Stimulated activated CD4-positive, alpha-beta T cell treated with anti-CD3 and anti-CD28 coated beads, Interleukin-12 subunit alpha, Interleukin-12 subunit beta, amount 100 ng/mL, for 48 hours (primary cell): ENCODE measurements around the gene OR51A2.
A peak's percentile ranks its signal among the peaks of the same experiment; 100 is the strongest.
"Not testable (repeated sequence)": the region's sequence is repeated elsewhere in the genome, so short reads cannot be mapped to it uniquely, and the experiment has no call there.

ENCODE experiments used
- DNase-seq, 3 donors: peaks; one replicate each; pipeline ENCODE4 v3.0.0-alpha.2; 2020; ENCODE audit warnings: low read depth in 2 of 3, low spot score in 1 of 3

Gene OR51A2, protein sequence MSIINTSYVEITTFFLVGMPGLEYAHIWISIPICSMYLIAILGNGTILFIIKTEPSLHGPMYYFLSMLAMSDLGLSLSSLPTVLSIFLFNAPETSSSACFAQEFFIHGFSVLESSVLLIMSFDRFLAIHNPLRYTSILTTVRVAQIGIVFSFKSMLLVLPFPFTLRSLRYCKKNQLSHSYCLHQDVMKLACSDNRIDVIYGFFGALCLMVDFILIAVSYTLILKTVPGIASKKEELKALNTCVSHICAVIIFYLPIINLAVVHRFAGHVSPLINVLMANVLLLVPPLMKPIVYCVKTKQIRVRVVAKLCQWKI

DNA sequence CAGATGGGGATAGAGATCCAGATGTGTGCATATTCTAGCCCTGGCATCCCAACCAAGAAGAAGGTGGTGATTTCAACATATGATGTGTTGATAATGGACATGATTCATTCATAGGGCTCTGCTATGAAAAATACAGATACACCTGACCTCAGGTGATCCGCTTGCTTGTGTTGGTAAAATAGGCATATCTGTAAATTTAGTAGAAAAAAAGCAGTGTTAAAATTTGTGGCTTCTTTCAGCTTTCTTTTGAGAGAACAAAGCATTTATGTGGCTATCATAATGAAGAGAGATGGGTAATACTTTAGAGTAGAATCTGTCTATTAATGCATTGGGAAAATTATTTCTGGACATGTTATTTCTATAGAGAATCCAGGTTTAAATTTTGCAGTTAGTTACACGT lies at the start of gene OR51A2:
Gene OR51A2, minus strand, starts transcription at position 101 of the 400 bp plus-strand sequence. Its CDS starts 0 bp downstream, at position 101.
- not testable (repeated sequence) for DNase-seq

DNA sequence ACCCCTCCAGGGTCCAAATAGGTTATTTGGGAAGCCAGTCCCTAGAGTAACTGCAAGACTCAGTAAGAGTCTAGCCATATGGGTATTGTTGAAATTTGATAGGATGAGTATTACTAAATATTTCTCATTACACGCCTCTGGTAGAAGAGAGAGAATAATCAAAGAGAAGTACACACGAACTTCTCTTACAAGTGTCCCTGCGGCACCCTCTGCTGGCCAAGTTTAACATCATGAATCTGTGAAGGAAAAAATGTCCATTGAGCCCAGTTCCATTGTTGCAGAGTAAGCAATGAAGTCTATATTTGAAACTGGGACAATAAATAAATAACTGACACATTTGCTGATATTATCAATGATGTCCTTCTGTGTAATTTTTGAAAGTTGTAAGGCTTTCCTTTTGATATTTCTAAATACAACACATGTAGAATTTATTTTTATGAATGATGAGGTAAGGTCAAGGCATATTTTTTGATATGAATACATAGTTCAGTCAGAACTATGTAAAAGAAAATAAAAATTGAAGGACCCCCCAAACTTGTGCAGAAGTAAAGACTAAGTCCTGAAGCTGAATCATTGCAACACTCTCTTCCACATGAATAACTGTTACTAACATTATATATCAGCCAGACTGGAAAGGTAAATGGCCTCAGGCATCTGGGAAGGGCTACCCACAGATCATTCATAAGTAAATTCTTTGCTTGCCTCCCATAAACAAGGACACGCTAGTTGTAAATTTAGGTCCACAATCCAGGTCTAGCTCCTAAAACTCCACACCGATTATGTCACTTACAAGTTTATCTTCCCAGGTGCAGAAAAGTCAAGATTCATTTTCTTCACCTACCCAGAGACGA lies 49.1 kb upstream of the OR51A2 start:
- peak in 2 of 3 donors; percentile 1 to 12 for DNase-seq

DNA sequence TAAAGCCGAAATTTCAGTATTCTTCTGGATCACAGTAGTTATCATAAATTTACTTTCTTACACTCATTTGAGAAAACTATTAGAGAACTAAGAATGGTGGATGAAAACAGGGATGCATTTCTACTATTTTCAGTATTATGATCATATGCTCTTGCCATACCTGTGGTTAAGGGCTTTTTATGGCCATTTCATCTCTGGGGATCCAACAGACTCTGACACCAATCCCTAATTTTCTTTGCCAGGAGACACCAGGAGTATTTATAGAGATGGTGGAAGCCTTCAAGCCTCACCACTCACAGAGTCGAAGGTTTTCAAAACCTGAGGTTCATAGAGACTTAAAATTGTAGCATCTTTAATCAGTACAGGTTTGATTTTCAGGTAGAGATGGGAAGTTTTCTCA lies 39.0 kb upstream of the OR51A2 start, which contains the start of gene OR51L1:
Gene OR51L1, plus strand, starts transcription at position 301 of the 400 bp plus-strand sequence. CDS start 4,132 bp downstream, outside the sequence.
- DNase-seq: no peak

DNA sequence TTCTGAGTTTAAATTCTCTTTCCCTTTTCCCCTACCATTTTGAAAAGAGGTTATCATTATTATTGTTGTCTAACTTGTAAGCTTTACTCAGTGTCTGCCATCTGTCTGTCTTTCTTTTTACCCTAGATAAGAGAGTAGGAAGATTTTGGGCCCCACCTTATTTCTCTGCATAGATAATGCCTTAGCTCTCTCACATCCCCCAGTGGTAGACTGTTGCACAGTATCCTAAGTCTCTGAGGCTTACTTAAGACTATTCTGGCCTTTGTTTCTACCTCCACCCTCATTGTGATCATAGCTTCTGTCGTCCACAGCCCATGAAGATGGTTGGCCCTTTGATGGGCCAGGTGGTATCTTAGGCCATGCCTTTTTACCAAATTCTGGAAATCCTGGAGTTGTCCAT lies 35.5 kb upstream of the OR51A2 start:
- DNase-seq: no peak

DNA sequence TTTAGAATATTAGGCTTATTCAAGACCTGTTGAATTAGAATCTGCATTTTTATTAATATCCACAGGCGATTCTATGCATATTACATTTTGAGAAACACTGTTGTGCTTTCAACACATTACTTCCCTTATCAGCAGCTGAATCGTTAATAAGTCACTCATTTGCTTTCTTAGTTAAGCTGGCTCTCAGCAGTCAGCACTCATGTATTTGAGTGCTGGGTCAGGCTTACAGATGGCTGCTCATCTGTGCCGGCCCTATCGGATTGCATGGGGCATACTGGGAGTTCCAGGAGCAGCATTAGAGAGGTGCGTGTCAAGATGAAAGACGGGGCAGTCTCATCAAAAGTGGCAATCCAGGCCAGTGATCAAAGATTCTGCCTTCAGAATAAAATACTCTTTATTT lies 28.3 kb upstream of the OR51A2 start:
- no peak for DNase-seq

DNA sequence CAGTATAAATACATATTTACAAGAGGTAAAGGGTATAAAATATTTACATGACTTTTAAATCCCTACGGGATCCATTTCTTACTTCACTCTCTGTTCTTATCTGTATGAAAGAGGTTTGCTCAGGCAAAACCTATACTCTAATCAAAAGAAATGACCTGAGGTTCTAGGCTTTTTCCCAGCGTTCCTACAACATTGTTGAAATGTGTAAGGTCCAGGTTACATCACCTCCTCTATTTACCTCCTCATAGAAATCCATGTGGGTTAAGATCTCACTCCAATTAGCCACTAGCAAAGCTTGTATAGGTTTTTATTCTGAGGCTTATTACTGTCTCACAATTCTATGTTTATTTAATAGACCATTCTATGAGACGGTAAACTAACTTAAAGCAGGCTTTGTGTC lies 27.2 kb upstream of the OR51A2 start:
- DNase-seq: no peak

DNA sequence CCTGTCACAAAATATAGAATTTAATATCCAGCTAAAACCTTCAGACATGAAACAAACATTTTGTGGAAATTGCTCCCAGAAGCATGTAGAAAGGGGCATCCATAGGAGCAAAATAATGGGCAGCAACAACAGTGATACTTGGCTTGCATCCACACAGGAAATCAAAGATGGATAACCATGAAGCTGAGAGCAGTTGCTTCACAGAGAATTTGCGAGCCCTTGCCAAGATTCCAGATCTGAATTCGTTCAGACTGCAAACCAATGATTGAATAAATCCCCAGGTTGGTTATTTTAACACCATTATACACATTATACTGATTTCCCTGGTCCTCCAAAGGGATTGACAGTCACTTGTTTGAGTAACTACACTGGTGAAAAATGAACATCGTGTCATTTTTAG lies 23.5 kb upstream of the OR51A2 start:
- no peak for DNase-seq

DNA sequence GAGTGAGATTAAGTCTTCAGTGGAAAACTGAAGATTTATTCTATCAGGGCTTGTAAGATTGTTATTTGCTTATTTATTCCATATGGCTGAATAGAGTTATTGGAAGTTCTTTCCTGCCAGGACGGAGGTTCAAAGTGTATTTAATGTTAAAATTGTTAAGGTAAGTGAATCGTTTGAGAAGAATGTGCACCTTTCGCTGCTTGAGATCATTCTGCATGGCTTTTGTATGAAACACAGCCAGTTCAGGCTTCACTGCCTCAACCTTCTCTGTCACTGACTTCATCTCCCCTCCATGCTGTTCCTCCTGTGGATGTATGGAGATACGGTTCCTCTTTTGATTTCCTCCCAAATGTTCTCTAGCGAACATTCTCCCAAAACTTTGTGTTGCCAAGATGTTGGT lies 19.9 kb upstream of the OR51A2 start:
- DNase-seq: no peak

DNA sequence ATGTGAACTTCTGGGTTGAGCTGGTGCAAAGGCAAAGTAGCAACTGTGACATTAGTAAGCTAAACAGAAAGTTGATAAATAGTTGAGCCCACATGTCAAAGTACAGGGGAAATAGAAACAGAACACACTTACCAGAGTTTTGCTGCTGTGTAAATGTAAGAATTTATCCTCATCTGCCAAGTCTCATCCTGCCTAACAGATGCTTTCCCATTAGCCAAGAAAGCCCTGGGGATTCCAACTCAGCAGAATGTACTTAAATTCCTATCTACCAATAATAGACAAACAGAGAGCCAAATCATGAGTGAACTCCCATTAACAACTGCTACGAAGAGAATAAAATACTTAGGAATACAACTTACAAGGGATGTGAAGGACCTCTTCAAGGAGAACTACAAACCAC lies 7.3 kb upstream of the OR51A2 start:
- no peak for DNase-seq

DNA sequence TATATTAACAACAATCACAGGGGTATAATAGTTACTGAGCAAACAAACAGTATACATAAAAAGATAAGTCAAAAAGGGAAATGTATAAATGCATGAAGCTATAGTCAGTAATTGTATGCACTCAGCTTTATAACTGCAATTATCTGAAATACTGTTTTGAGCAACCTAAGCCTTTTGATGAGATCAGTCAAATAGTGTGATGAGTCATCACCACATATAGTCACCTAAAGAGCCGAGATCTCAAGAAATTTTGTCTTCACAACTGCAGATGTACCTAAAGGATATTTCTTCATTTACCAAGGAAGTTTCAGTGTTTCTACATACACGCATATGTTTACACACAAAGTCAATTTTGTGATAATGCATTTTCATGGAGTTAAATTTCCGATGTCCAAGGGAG lies 5.4 kb upstream of the OR51A2 start:
- DNase-seq: no peak

DNA sequence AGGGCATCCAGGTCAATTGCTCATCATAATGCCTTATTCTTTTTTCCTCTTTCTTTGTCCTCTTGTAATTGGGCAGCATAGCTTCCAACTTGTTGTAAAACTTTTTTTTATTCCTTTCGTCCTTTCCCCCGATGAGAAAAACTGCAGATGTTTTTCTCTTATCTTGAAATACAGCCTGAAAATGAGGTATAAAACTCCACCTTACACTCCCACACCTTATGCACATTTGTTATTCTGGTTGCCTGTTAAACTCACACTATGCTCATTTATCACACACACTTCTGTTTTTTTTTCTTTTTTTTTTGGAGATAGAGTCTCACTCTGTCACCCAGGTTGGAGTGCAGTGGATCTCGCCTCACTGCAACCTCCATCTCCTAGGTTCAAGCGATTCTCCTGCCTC lies 1.9 kb upstream of the OR51A2 start:
- no peak for DNase-seq

DNA sequence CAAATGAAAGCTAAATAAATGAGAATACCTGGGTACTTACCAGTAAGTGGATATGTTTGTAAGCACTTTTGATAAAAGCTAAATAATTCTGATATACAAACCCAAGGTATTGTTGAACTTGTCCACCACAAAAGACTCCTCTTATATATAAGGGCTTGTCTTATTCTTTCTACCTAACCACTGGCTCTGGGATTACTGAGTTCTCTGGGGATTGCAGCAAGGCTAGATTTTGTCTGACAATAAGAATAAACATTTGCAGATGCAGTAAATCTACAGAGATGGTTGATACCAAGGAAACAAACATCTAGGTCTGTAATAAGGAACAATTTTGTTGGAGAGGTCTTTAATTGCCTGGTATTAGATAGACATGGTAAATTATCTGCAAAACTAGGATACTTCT lies 8.0 kb downstream of the OR51A2 start, which contains the start of gene OR51A4:
Gene OR51A4, minus strand, starts transcription at position 101 of the 400 bp plus-strand sequence. CDS start 505 bp downstream, outside the sequence.
- no peak for DNase-seq

DNA sequence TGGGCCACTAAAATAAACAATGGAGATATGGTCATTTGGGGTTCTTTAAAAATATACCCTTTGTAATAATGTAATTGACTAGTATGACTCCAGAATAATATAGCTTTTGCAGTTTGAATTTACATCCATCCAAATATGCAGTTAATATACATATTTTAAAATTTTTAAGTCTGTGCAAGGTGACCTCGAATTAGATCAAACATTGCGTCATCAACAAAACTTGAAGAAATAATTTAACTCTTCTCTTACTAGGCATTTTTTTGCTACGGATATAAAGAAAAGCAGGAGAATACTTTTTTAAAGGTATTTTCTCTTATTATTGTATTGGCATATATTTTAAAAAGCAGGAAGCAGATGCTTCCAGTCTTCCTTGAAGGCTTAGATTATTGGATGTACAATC lies 18.8 kb downstream of the OR51A2 start:
- DNase-seq: no peak

DNA sequence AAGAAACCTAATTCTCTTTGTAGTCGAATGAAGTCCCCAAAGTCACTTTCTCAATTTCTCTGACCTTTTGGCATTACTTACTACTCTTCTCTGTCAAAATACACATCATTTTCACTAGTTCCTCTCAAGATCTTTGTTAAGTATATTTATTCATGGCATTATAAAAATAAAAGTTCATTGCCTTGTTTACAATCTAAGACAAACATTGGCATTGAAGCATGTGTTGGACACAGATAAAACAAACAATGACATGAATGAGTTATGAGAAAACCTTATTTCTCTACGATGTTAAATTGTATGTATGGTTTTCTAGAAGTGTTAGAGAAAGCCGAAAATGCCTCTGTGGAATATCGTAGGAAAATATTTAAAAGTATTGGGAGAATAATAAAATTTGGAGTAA lies 22.8 kb downstream of the OR51A2 start:
- no peak for DNase-seq

DNA sequence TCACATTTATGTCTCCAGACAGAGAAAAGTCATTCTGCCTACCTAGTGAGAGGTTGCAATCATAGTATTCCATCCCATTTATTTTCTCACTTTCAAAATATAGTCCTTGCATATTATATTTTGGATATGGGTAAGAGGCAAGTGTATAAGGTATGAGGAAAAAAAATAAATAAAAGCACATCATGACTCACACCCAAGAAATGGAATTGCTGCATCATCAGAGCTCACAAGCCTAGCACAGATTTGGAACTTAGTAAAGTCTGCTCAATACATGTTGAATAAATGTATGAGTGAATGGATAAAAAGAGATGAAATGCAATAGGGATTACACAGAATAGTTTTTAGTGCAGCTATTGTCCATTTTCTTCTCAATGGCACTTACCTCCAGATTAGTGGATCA lies 28.9 kb downstream of the OR51A2 start:
- no peak for DNase-seq

DNA sequence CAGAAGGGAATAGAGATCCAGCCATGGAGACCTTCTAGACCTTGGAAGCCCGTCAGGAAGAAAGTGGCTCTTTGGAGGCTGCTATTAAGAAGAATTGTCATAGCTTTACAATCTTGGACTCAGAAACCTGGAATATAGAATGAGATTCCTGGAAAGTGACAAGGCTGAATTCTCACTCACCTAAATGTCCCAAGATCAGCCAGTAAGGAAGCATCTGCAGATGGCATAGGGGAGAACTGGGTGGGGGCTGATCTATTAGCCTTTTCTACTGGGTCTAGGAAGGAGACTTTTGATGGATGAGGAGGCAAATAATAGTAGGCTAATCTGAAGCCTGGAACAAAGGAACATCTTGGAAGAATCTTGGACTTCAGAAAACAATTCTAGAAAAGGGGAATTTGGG lies 31.3 kb downstream of the OR51A2 start, which contains the start of gene OR51G1:
Gene OR51G1, minus strand, starts transcription at position 101 of the 400 bp plus-strand sequence. Its CDS starts 0 bp downstream, at position 101.
- no peak for DNase-seq

DNA sequence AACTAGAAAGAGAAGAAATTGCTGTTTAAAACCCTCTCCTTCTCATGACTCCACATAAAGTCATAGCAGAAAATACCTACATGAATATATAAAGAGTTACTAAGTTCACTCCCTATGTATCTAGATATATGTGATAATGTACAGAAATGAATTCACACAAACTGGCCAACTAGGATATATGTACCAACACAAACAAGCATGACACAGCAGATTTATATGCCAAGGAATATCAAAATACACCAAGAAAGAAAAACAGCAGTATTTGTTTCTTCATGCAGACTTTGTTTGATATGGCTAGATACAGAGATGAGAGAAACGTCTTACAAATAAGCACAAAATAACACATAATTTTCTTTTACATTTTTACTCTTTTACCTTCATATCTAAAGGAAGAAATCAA lies 33.2 kb downstream of the OR51A2 start:
- DNase-seq: no peak

DNA sequence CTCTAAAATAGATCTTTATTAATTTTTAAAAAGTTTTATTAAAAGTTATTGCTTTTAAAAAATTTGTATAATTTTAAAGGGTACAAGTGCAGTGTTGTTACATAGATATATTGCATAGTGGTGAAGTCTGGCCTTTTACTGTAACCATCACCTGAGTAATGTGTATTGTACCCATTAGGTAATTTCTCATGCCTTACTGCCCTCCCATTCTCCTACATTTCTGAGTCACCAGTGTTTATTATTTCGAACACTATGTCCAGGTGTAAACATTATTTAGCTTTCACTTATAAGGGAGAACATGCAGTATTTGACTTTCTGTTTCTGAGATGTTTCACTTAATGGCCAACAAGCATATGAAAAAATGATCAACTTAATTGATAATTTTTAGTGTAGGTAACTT lies 33.7 kb downstream of the OR51A2 start:
- DNase-seq: no peak

DNA sequence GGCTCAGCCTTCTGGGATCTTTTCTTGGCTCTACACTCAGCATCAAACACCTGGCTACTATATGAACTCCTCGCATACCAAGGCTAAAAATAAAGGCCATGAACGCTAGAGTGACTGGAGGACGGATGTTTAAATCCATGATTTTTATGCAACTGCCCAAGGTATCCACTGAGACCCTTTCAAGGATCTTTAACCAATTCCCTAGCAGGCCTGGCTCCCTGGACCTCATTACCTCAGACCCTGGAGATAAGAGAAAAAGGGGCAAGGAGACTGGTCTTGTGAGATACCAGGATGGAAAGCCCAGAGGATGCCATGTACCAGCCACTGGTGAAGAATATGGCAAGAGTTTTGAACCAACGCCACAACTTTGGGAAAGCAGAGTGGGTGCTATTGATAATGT lies 36.3 kb downstream of the OR51A2 start, which contains the start of gene OR51G2:
Gene OR51G2, minus strand, starts transcription at position 101 of the 400 bp plus-strand sequence. CDS start 3,687 bp downstream, outside the sequence.
- DNase-seq: no peak

DNA sequence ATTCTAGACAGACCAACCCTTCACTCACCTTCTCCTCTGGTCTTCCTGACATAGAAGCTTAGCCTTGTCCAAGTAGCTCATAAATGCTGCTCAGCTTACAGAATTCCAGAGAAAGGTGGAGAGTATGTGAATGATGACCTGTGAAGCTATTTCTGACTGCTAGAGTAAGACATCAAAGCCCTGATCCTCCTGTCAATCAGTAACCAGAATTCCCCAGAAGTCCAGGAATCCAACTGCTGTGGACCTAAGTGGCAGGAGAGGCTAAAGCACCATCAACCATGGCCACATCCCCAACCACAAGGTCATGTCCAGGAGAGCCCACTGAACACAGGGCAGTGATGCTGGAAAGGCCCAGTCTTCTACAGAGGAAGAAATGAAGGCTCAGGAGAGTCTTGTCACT lies 38.9 kb downstream of the OR51A2 start:
- DNase-seq: no peak
